Superior temporal gyrus (tissue), 1 donor: ENCODE results near the gene AKR1C2.
"Not testable (repeated sequence)": the region's sequence is repeated elsewhere in the genome, so short reads cannot be mapped to it uniquely, and the experiment has no call there.

ENCODE experiments used
- DNase-seq: peaks from one replicate; pipeline ENCODE4 v3.0.0-alpha.2; 2016; ENCODE audit errors: extremely low spot score

Gene AKR1C2

GRCh38 chr10:4961558-4961957 lies 42.1 kb downstream of the AKR1C2 start:
- not testable (repeated sequence) for DNase-seq

- not testable (repeated sequence) for DNase-seq
These were observed 46.6 kb downstream of the AKR1C2 start for GRCh38 chr10:4956955-4957645.

DNA sequence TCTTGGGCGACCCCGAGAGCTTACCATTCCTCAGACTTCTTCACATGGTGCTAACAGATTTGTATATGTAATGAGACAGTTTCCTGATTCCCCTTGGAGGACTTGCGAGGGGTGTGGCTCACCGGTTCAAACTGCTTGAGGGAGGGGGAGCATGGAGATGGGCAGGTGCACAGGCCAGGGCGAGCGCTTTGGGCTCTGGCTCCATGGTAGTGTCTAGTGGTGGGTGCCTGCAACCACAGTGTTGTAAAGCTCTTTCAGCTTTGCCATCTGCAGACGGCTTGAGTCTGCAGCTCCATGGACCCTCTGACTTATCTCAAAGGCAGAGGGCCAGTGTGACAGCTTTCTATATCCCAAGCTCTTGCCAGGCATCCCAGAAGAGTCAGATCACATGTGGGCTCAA lies 47.6 kb downstream of the AKR1C2 start:
- DNase-seq = not testable (repeated sequence)

- DNase-seq = no peak
These were observed 50.3 kb downstream of the AKR1C2 start for GRCh38 chr10:4953405-4953804.

GRCh38 chr10:4951512-4952162 lies 52.0 kb downstream of the AKR1C2 start:
- not testable (repeated sequence) for DNase-seq

- DNase-seq = no peak
These were observed 55.7 kb downstream of the AKR1C2 start for GRCh38 chr10:4947635-4948596.

- no peak for DNase-seq
These were observed 56.5 kb downstream of the AKR1C2 start for GRCh38 chr10:4947039-4947634.

DNA sequence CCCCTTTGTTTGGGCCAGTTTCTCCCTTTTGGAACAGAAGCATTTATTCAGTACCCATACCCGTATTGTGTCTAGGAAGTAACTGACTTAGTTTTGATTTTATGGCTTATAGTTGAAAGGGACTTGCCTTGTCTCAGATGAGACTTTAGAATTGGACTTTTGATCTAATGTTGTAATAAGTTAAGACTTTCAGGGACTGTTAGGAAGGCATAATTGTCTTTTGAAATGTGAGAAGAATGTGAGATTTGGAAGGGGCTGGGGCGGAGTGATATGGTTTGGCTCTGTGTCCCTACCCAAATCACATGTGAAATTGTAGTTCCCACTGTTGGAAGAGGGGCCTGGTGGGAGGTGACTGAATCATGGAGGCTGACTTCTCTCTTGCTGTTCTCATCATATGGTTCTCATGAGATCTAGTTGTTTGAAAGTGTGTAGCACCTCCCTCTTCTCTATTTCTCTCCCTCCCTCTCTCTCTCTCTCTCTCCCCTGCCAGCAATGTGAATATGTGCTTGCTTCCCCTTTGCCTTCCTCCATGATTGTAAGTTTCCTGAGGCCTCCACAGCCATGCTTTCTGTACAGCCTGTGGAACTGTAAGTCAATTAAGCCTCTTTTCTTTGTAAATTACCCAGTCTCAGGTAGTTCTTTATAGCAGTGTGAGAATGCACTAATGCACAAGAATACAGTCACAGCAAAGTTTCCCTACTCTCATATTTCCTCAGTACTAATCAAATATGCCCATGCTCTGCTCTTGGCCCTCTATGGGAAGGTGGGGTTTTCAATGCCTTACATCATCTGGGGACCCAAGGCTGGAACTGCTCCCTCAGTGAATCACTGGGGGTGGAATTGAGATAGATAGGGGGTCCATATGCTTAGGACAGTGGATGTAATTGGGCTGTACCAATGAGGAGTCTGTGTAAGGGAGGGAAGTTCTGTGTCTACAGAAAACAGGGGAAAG lies 57.6 kb downstream of the AKR1C2 start:
- DNase-seq = no peak

- no peak for DNase-seq
These were observed 58.8 kb downstream of the AKR1C2 start for GRCh38 chr10:4944841-4945240.

- no peak for DNase-seq
These were observed 59.8 kb downstream of the AKR1C2 start for GRCh38 chr10:4943821-4944220.

- not testable (repeated sequence) for DNase-seq
These were observed 60.2 kb downstream of the AKR1C2 start for GRCh38 chr10:4943416-4943815.

DNA sequence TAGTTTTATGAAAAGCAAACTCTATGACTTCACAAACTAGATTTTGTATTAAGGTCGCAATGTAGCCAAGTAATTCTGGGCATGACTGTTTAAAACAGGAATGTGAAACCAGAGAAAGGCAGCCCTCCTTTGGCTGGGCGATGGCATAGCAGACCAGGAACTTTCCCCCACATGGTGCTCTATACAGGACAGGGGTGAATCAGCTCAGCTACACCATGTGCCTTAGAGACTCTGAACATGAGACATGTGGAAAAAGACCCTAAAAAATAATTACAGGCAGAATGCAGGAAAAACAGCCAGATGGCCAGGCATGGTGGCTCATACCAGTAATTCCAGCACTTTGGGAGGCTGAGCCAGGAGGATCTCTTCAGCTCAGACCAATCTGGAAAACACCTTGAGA lies 60.7 kb downstream of the AKR1C2 start:
- DNase-seq = not testable (repeated sequence)

GRCh38 chr10:4941540-4942330 lies 61.9 kb downstream of the AKR1C2 start:
- no peak for DNase-seq

DNA sequence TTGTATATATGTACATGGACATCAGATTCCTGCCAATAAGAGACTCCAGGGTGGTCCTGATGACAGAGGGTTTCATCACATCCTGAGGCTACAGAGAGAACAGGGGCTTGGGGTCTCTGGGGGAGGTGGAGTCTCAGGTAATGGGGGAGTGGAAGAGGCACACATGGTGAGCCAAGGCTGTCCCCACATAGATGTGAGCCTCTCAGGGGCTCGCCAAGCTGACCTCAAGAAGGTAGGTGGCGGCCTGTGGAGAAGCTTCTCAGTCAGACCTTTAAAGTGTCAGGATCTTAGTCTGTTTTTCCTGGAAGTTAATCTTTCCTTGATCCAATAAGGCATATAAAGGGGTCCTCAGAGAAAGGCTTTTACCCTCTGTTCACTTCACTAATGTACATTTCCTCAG lies 62.7 kb downstream of the AKR1C2 start:
- DNase-seq = not testable (repeated sequence)

DNA sequence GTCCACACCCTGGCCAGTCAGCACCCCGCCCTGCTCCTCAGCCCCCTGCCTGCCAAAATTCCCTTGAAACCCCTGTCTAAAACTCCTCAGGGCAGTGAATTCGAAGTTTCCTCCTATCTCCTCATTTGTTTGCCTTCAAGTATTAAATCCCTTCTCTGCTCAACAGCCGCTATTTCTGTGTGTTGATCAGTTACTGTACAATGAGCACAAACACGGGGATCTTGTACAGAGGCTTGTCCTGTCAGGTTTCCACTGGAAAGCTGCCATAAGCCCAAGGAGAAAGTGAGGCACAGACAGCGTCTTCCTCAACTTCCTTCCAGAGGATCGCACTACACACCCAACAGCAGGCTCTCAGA lies 63.6 kb downstream of the AKR1C2 start:
- DNase-seq = not testable (repeated sequence)

DNA sequence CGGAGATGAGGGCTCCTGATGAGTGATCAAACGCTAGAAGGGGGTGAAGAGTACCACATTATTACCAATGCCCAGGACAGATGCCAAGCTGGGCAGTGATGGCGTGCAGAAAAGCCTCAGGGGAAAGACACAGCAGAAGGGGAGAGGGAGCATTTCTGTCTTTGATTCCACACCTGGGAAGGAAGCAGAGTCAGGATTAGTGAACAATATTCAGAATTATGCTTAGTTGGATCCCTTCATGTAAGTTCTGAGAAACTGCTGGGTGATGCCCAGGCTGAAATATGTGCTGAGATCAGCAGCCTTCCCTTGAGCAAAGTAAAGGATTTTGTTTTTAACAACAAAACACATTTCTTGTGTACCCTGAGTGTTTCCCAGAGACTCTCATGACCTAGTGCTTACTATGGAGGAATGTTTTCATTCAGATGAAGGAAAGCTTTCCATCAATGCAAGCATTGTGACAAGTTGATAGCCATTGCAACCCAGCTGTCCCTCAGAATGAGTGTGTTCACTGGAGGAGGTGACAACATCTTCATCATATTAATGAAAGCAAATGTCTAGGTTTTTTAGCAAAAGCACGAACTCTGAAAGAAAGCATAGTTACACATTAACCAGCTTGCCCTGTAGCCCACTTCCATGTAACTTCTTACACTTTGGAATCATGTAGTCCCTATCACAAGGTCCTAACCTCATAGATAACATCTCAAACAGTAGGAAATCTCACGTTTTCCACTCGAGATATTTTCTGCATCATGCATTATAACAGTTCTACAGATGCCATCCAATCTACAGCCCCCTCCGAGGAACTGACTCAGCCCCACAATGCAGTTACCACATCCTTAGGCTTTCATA lies 64.2 kb downstream of the AKR1C2 start:
- DNase-seq = no peak
